HL-60/S4 treated with retinoic acid at 250 ng/mL for 4 days and 3 days (cell line): ENCODE measurements around the gene MATN3.
"Not testable (repeated sequence)": the region's sequence is repeated elsewhere in the genome, so short reads cannot be mapped to it uniquely, and the experiment has no call there.

Experiments
- in situ Hi-C: fragments of 300-500 bp; cut with MboI; formaldehyde crosslinking; loops from 2 replicates; pipeline ENCODE4 v1.7.0; 2022; ENCODE audit warnings: low sequenced_read_pairs

Gene MATN3, protein sequence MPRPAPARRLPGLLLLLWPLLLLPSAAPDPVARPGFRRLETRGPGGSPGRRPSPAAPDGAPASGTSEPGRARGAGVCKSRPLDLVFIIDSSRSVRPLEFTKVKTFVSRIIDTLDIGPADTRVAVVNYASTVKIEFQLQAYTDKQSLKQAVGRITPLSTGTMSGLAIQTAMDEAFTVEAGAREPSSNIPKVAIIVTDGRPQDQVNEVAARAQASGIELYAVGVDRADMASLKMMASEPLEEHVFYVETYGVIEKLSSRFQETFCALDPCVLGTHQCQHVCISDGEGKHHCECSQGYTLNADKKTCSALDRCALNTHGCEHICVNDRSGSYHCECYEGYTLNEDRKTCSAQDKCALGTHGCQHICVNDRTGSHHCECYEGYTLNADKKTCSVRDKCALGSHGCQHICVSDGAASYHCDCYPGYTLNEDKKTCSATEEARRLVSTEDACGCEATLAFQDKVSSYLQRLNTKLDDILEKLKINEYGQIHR

DNA sequence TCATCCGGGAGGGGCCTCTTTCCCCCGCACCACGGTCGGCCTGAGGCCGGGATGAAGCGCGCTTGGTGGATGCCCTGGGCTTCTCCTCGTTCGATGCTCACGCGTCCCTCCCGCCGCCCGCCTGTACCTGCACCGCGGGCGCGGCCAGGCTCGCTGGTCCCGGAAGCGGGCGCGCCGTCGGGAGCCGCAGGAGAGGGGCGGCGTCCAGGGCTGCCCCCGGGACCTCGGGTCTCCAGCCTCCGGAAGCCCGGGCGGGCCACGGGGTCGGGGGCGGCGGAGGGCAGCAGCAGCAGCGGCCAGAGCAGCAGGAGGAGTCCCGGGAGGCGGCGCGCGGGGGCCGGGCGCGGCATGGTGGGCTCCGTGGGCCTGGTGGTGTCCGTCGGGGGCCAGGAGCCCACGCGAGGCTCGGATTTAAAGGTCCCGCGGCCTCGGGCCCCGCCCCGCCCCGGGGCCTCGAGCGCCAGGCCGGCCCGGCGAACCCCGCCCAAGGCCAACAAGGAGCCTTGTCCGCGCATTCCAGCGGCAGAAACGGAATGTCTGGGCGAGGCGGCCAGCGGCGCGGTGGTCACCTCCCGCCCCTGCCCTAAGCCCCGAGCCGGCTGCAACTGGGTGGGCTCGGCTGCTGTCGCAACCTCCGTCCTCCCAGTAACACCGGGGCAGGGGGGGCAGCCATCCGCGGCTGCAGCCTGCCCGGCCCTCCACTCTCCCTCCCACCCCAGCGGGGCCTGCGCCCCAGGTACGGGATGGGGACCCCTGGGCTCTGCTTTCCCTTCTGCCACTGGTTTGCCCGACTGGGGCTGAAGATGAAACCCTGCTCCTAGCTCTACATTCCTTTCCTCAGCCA, at the start of gene MATN3:
TSS of gene MATN3 (minus strand) at position 387 of the 844 bp plus-strand sequence. CDS start at position 350, 37 bp downstream.
- in situ Hi-C loops = no loop called here

DNA sequence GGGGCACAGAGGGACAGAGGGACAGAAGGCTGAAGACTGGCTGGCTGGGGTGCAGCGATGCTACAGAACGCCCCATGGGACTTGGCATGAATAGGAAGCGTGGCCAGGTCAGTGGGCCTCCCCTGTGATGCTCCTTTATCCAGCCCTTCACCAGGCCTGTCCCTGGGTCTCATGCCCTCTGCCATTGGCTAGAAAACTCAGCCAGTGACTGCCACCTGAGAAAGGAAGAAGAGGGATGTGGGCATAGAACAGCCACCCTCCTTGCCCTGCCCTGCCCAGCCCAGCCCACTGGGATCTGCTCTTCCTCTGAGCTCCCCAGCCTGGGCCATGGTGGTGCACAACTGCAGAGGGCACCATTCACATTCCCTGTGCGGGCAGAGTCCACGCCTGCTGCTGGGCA, 49.5 kb upstream of the MATN3 start:
- in situ Hi-C loops = no loop called here

DNA sequence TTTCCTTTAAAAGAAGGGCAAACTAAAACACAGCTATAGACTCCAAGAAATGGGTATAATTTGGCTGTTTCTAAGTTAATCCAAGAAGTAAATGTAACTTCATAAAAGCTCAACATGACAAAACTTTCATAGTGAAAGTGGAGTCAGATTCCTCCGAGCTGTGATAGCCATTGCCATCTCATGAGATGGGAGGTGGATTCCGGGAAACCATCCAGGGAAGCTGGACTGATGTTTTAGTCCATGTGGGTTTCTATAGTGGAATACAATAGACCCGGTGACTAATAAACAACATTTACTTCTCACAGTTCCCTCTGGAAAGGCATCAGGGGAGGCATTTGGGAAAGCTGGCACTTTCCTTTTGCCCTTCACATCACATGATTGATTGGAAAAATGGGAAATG, 49.0 kb upstream of the MATN3 start:
- in situ Hi-C loops = no loop called here

DNA sequence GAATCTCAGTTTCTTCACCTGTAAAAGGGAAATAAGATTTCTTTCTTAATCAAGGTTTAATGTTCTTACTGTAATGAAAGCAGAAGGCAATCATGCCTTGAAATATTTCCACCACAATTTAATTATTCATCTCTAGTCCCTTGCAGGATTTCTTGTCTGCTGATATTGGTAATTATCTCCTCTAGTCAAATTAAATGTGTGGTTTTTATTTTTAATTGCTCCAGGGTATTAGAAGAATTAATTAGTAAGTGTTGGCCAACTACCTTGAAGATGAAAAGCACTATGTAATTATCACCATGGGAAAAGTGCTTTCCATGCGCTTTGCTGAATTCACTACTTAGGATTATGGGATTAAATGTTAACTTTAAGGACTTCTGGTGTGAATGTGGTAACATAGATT, 47.6 kb upstream of the MATN3 start:
- in situ Hi-C loops = no loop called here

DNA sequence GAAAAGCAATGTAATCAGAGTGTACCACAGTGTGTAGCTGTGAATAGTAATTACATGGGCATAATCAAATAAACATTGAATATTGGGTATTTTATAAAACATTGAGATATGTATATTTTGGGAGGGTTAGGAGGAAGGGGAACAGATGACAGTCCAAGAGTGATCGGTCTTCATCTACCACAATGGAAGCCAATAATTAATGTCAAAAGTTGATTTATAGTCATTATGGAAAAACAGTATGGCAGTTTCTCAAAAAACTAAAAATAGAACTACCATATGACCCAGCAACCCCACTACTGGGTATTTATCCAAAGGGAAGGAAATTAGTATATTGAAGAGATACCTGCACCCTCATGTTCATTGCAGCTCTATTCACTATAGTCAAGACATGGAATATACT, 44.8 kb upstream of the MATN3 start:
- in situ Hi-C loops = no loop called here

DNA sequence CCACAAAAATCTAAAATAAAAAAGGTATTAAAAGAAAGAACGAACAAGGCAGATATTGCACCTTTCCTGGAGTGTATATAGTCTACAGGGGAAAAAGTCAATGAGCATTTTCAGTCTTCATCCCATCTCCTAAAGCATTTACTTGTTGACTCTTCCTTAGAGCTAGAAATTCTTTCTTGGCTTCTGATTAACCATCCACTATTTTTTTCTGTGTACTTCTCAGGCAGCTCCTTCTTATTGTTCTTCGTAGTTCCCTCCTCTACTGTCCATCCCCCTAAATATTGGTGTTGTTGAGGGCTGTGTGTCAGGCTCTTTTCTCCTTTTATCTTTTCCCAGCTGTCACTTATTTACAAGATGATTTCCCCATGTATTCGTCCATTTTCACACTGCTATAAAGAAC, 42.5 kb upstream of the MATN3 start:
- in situ Hi-C loops = no loop called here

DNA sequence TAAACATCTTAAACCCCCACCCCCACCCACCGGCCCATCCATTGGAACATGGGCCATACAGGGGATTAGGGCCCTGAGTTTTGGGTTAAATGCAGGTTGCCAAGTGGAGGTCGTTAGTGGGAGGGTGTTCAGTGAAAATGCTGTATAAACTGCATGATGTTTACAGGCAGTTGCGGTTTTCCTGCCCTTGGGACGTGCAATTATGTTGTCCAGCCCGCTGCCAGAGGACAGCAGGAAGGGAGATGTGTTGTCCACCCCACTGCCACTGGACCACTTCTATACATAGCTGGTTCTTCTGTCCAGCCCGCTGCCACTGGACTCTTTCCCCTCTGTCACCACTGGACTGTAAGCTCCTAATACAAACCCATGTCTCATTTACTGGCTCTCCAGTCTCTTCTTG, 41.7 kb upstream of the MATN3 start:
- in situ Hi-C loops = no loop called here

DNA sequence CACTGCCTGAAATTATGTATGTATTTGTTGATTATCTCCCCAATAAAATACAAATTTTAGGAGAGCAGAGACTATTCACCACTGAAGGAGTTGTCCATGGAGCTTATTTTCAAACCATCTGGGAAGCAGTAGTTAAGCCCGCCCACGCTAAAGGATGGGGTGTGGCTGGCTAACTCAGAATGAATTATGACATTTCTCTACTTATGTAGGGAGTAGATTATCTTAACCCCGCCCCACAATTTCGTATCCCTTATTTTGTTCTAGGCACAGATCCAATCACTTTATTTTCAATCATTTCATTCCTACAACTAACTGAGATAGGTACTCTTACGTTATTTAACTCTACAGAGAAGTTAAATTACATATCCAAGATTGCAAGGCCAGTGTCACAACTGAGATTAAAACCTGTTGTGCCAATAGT, 40.4 kb upstream of the MATN3 start:
- in situ Hi-C loops = no loop called here

DNA sequence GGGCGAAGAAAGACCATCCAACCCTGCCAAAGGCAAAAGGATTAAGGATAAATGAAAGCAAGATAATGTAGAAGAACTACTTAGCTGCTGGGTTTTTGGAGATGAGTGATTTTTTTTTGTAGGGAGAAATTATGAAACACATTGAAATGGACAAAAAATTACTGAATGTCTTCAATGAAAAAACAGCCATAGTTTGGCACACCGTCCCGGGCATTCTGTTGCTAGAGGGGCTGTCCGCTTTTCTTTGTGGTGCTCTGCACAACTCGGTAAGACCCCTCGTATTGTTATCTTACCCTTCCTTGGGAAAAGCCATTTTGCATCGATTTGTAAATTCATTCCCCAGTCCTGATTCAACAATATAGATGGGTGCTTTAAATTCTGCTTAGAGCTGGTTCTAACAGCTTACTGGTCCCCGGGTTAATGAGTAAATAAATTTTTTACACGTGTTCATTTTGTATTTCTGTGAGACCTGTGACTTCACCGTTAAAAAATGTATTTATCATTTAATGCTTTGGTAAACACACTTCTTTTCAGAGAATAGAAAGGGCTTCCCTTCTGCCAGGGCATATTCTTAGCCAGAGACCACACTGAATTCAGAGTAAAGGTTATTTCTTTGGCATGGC, 39.9 kb upstream of the MATN3 start:
- in situ Hi-C loops = no loop called here

DNA sequence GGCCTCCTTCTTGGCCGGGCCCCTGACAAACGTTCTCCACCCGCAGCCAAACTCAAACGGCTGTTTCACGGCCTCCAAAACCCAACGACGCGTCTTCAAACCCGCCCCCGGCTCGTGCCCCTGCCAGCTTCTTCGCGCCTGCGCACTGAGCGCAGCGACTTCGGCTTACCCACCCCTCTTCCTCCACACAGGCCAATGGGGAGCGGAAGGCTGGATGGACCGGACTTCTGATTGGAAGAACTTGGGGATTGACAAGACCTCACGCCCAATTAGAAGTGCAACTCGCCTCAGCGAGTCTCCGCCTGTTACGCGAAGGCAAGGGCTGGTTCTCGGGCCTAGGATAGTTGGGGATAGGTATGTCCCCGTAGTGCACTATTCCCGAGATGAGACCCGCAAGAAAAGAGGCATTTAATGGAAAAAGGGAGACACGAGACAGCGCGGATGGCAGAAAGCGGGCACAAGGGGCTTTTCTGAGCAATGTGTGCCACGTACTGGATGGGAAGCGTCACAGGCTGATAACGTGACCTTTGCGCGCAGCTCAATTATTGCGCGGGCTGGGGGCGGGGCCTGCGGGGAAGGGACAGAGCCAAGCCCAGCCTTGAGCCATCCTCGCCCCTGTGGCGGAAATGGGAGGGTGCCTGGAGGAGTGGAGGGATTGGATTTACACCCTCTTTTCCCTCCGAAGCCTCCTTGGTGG, 39.2 kb upstream of the MATN3 start, which contains the start of gene LAPTM4A:
TSS of gene LAPTM4A (minus strand) at position 97 of the 697 bp plus-strand sequence. CDS start 108 bp downstream, outside the sequence.
- in situ Hi-C loops = no loop called here

DNA sequence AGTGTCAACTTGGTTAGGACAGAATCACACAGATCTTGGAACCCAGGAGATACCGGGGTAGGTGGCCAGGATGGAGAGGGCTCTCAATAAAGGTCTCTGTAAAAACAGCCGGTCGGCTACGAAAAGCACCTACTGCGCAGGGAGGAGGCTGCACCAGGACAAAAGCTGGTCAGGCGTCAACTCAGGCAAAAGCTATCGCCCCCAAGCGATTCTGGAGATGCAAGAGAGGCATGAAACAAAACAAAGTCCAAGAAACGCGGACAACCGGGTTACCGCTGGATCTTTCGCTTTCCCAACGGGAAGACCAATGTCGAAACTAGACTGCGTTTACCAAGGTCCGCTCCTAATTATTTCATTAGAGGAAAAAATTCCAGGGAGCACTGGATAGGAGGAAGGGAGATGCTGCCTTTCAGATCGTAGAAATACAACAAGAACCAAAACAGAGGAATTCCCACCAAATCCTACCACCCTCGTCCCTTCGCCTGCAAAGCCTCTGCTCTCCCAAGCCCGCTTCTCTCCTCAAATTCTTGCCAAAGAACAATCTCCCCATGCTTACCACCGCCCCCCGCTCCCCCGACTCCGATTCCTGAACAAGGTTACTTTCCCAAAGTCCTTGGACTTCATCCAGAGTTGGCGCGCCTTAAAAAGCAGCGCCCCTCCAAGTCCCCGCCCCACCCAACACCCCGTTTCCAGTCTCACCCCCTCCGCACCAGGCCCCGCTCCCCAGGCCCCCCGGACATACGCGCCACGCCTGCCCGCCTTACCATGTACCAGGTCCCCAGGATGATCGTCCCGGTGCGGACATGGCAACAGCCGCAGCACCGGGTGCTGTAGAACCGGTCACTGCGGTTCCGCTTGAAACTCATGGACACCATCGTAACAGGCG, 38.4 kb upstream of the MATN3 start:
- in situ Hi-C loops = no loop called here

DNA sequence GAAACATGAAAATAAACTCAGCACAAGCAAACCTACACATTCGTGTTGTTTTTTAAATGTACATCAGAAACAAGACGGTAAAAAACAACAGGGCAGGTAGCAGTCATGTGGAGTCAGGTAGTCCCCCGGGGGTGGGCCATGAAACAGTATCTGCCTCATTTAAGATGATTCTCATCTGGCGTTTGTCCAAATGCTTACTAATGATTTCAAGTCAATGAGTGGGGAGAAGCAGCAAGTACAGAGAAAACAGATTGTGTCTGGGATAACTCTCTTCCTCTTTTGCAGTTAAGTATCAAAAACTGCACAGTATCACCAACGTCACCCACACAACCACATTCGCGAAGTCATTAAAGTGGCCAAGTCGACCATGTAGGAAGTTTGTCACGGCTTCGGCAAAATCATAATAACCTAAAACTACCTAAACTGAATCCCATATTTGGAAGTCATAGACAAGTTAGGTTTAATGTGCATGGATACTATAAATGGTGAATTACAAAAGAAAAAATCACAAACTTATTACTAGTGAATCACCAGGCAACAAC, 37.7 kb upstream of the MATN3 start:
- in situ Hi-C loops = no loop called here

DNA sequence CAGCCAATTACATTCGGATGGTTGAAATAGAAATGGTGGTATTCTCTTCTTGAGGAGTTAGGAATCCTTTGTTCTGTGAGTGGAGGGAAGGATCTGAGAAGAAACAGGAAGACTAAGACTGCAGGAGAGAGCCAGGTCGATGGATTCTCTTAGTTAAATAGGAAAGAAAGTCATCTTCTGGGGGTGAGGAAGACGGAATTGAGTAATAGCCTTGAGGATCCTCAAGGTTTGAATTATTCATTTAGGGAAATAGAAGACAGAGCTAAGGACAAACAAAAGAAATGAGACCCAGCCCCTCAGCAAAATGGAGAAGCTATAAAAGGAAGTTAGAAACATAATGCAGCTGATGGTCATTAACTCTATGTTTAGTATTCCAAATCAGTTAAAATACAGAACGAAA, 37.2 kb upstream of the MATN3 start:
- in situ Hi-C loops = no loop called here

DNA sequence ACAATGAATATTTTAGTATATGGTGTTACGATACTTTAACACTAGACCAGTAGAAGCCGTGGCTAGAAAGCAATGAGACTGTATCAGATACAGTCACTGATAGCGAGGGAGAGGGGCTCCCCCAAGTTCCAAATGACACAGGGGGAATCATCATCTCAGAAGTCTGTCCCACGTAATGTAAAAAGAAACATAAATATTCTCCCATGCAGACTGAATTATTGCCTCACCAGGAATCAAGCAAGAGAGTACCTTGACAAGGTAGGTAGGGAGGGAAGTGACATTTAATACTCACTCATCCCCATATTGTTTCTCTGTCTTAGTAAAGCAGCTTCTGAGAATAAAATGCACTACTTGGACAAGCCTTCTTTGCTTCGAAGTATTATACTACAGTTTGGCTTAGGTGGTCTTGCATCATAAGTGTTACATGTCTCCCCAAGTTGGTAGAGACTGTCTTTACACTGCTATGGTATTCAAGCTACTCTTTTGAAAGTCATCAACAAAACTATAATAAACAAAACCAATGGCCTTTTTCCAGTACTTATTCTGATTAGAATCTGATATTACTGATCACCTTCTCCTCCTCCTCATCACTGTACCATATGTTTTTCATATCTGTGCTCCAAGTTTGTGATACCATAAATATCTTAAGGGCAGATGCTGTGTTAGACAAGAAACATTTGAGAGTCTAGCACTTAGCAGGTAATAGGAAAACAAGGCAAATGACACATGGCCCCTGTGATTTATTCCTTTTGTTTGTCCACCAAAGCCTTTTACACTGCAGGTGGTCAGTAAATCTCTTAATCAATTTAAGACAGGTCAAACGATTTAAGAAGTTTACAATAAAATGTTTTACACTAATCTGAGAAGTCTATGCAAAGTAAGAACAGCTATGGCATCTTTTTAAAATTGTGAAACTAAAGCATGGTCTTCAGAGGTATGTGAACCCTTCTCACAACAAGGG, 36.3 kb upstream of the MATN3 start:
- in situ Hi-C loops = no loop called here

DNA sequence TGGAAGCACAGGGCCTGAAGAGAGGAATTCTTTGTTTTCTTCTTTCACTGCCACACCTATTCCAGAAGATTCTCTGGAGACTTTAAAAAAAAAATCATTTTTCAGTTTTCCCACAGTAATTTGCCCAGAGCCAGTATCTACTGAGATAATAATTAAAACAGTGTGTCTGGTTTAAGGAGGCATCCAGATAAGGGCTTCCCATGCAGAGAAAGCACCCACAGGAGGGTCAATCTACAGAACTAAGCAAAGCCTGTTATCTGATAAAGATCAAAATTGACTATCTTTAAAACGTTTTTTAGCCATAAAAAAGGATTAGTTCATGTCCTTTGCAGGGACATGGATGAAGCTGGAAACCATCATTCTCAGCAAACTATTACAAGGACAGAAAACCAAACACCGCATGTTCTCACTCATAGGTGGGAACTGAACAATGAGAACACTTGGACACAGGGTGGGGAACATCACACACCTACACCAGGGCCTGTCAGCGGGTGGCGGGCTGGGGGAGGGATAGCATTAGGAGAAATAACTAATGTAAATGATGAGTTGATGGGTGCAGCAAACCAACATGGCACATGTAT, 33.3 kb upstream of the MATN3 start:
- in situ Hi-C loops = not testable (repeated sequence)

DNA sequence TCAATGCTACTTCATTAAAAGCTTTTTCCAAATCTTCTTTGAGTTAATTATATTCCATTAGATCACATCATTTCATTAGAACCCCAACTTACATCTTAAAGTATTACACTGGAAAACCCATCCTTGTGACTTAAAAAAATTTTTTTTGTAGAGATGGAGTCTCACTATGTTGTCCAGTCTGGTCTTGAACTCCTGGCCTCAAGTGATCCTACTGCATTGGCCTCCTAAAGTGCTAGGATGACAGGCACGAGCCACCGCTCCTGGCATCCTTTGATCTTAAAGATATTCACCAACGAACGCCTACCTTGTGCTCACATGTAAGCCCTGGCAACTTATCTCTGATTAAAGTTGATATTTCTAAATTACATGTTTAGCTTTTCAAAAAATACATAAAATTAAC, 32.3 kb upstream of the MATN3 start:
- in situ Hi-C loops = no loop called here

DNA sequence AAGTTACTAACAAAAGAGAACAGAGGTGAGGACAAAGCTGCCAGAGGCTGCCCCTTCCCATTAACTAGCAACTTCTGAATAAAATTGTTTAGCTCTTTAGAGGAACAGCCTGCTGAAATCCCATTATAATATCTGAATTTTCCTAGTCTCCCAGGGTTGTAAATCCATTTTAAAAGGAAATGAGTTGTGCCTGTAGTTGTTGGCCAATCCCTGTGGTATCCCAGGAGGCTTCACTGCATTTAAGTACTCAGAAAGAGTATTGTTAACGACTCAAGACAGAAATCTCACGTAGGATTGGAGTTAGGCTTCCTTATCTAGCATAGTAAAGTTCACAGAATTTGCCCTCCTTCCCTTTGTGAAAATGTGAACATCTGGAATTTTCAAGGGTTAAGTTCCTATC, 30.1 kb upstream of the MATN3 start:
- in situ Hi-C loops = no loop called here
